ENCODE data around the gene PRM2.
A peak's percentile ranks its signal among the peaks of the same experiment; 100 is the strongest.

PRM2 gene

DNA sequence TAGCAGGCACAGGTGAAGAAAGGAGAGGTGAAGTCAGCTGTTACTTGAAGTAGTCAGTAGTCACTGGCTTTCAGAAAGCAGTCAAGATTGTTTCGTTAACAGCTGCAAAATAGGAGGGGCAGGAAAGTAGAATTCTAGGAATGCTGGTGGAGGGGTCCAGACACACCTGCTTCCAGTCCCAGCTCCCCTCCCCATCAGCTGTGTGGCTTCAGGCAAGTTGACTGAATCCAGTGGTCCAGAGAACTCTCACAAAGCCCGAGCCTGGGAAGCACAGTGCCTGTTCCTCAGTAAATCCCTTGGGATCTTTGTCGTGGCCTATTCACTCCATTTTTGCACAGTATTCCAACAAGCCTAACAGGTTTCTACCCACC, 15.7 kb downstream of the PRM2 start:
- no peak overlapping the region for H3K27ac ChIP-seq
- TF ChIP-seq ZFX (IDR thresholded peaks at IDR 0.05) = no peak

DNA sequence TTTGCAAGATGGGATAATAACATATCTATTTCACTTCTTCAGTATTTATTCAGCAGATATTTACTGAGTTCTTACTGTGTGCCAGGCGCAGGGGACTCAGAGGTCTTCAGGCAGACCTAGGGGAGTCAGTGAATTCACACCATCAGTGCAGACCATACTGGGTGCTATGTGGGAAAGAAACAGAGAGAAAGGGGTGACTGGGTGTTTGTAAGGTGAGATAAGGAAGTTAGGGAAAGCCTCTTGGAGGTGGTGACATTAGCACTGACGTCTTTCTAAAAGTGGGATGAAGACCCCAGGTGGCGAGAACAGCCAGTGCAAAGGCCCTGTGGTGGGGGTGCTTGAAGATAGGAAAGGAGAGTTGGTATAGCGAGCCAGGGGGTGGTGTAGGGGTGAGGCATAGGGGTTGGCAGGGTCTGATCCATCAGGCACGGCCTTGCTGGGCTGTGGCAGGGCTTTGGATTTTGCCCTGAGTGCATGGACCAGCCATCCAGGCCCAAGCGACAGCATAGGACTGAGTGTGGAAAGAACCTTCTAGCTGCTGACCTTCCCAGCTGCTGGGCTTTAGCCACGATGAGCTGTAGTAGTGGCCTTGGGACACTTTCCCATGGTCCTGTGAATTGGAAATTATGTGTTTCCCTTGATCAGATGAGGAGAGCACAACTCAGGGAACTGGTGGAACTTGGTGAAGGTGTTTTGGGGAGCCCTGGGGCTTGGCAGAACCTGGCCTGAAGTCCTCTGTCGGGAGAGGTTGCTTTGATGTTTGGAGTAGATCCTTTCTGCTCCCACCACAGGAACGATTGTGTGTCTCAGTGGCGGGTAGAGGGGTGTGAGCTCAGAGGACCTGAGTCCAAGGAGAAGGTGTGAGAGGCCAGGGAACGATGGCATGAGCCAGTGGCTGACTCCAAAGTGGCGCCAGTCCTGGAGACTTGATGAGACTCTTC, 16.4 kb downstream of the PRM2 start:
- H3K27ac ChIP-seq = no peak overlapping the region
- TF ChIP-seq ZFX (IDR thresholded peaks at IDR 0.05) = no peak
- TF ChIP-seq, protein P1, sequence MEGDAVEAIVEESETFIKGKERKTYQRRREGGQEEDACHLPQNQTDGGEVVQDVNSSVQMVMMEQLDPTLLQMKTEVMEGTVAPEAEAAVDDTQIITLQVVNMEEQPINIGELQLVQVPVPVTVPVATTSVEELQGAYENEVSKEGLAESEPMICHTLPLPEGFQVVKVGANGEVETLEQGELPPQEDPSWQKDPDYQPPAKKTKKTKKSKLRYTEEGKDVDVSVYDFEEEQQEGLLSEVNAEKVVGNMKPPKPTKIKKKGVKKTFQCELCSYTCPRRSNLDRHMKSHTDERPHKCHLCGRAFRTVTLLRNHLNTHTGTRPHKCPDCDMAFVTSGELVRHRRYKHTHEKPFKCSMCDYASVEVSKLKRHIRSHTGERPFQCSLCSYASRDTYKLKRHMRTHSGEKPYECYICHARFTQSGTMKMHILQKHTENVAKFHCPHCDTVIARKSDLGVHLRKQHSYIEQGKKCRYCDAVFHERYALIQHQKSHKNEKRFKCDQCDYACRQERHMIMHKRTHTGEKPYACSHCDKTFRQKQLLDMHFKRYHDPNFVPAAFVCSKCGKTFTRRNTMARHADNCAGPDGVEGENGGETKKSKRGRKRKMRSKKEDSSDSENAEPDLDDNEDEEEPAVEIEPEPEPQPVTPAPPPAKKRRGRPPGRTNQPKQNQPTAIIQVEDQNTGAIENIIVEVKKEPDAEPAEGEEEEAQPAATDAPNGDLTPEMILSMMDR (conservative IDR thresholded peaks at IDR 0.05) = no peak

DNA sequence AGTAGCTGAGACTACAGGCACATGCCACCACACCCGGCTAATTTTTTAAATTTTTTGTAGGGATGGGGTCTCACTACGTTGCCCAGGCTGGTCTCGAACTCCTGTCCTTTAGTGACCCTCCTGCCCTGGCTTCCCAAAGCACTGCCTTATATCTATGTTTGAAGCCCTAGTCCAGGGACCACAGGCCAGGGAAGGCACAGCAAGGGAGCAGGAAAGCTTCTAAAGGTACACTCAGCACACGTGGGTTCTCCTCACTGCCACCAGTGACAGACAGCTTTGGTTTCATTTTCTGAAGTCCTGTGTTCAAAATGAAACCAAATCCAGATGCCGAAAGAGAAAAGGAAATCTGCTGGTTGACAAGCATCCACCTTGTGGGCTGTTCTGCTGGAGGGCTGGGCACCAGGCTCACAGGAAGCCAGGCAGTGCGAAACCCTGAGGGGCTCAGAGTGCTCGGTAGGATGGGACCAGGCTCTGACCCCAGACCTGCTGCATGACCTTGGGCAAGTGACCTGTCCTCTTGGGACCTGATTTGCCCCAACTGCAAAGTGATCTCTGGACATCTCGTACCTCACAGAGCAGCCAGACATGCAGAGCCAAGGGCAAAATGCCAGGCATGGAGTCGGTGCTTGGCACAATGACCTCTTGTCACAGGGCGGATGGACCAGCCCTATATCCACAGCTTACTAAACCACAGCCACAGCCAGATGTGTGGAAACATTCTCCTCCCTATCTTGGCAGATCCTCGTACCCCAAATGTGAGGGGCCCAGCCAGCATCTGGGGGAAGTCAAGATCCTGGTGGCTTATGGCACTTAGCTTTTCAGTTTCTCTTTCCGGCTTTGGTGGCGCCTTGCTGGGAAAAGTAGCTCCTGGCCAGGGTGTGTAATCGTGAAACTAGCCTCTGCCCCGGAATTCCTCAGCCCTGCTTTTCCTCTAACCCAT, 17.5 kb downstream of the PRM2 start:
- TF ChIP-seq, protein P1 (conservative IDR thresholded peaks at IDR 0.05) = no peak
- no peak for TF ChIP-seq ZFX (IDR thresholded peaks at IDR 0.05)
- H3K27ac ChIP-seq = no peak overlapping the region

DNA sequence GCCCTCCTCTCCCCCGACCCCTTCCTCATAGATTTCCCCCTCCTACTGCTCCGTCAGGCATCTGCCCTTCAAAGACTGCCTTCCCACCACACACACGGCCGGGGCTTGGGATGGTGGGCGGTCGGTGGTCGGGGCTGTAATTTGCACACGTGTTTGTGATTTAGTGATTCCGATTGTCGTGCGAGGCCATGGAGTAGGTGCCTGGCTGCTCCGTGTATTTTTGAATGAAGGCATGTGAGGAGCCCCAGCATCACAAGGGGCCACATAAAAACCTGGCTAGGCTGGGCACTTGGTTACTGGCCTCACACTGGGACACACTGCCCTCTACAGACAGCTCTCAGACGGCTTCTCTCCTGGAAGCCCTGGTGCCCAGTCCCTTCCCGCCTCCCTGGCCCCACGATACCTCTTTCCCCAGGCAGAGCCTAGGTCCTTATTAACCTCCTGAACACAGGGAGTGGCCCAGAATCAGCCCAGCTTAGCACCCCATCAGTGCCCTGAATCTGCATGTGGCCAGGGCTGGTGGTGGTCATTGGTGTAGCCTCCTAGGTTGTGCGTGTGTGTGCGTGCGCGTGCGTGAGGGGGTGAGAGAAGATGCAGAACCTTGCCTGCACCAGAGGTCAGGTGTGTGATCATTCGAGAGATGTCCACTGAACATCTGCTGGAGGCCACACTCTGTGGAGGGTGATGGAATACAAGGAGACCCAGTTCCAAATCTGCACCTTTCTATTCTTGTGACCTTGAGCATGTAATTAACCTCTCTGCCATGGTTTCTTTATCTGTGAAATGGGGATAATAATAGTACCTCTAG, 18.9 kb downstream of the PRM2 start:
- no peak for TF ChIP-seq ZFX (IDR thresholded peaks at IDR 0.05)
- TF ChIP-seq, protein P1 (conservative IDR thresholded peaks at IDR 0.05) = peak; percentile 89
- H3K27ac ChIP-seq = no peak overlapping the region; the same call in 1 of the 2 replicates

DNA sequence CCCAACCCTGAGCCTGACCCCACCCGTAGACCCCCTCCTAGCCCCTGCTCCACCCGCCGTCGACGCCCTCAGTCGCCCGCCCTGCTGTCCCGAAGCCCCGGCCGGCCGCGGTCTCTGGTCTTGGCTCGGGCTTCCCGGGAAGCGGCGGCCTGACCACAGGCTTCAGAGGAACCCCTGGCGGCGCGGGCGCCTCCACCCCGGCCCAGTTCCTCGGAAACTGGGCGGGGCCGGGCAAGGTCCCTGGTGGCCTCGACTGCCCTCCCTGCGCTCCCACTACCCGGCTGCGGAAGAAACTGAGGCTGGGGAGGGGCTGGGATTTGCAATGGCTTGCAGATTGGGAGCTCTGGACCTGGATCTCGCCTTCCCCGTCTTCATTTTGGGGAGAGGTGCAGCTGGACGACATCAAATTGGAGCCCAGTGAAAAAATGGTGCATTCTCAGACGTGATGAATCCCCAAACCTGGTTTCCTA, 19.6 kb downstream of the PRM2 start:
- TF ChIP-seq, protein P1 (conservative IDR thresholded peaks at IDR 0.05) = no peak
- TF ChIP-seq ZFX (IDR thresholded peaks at IDR 0.05) = no peak
- H3K27ac ChIP-seq = peak overlapping the region; percentile 64; the same call in 1 of the 2 replicates

DNA sequence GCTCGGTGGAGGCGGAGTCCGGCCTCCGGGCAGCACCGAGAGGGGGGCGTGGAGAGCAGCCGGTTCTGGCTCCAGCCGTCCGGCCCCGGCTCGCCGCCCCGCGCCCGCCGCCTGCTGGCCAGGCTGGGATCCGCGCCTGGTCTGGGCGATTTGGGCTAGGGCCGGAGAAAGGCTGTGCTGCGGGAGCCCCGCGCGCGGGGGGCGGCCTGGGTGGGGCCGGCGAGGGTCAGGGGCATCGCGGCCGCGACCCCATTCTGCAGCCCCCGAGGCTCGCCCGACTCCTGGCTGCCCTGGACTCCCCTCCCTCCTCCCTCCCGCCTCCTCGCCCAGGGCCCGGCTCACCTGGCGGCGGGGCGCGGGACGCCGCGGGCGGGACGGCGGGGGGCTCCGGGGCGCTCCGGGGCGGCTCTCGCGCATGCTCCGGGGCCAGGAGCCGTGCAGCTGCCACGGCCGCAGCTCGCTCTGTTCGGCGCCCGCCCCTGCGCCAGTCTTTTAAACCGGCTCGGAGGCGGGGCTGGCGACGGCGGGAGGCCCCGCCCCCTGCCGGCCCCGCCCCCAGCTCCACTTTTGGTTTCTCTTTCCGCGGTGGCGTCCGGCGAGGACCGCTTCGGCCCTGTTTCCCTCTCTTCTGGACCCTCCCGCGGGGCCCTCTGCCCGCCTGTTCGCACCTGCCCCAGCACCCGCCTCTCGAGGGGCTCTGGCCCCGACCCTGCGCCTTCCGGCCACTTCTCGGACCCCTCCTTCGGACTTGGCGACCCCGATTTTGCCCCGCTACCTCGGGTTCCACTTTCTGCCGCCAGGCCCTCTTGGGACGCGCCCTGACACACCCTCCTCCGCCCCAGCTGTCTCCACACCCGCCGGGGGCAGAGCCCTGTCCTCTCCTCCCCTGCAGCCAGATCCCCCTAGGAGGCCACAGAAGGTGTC, 20.3 kb downstream of the PRM2 start, which contains the start of gene SOCS1:
Gene SOCS1, minus strand, starts transcription at position 468 of the 924 bp plus-strand sequence. CDS start 726 bp downstream, outside the sequence.
- H3K27ac ChIP-seq = peak within 1 kb of the TSS; percentile 64
- TF ChIP-seq ZFX (IDR thresholded peaks at IDR 0.05) = peak; percentile 31; the same call in 1 of the 2 replicates
- TF ChIP-seq, protein P1 (conservative IDR thresholded peaks at IDR 0.05) = peak; percentile 97
